ENCODE results near the gene GUCD1. TPM values are rescaled to one million over a fixed set of nuclear protein-coding genes. Genes with fewer than 3 reads are reported as not detected.

The GUCD1 gene
- total and polyA plus RNA-seq, 2 of the 13 experiments (the other 11 are each of a cell fraction or from before 2014, with no cell fraction given), result 128 to 245 TPM

GRCh38 chr22:24567668-24568067 lies 12.7 kb upstream of the GUCD1 start (continued):
- TF ChIP-seq ZNF646 (CRISPR knock-in tag; IDR thresholded peaks at IDR 0.05), result no peak
- TF ChIP-seq CTCF (CRISPR knock-in tag; IDR thresholded peaks at IDR 0.05), result no peak
- no peak for TF ChIP-seq GPN1 (CRISPR knock-in tag; IDR thresholded peaks at IDR 0.05; ENCODE audit: borderline replicate concordance)
- no peak for TF ChIP-seq ARID2 (CRISPR knock-in tag; IDR thresholded peaks at IDR 0.05; ENCODE audit: borderline replicate concordance)
- TF ChIP-seq BHLHE40 (IDR thresholded peaks at IDR 0.05; ENCODE audit: low read length), result no peak
- TF ChIP-seq PHF5A (CRISPR knock-in tag; IDR thresholded peaks at IDR 0.05; ENCODE audit: low read depth, unreplicated experiment), result no peak
- no peak for TF ChIP-seq ZNF597 (CRISPR knock-in tag; IDR thresholded peaks at IDR 0.05)
- TF ChIP-seq JUND (CRISPR knock-in tag; IDR thresholded peaks at IDR 0.05), result no peak
- no peak for TF ChIP-seq SAP130 (CRISPR knock-in tag; IDR thresholded peaks at IDR 0.05; ENCODE audit: low read depth)
- TF ChIP-seq CEBPZ (IDR thresholded peaks at IDR 0.05; ENCODE audit: low read length), result no peak
